CD4-positive, alpha-beta T cell treated with Interleukin-6 for 4 hours (primary cell): Measurements from ENCODE around the gene GRAMD1A.
"Not testable (repeated sequence)": the region's sequence is repeated elsewhere in the genome, so short reads cannot be mapped to it uniquely, and the experiment has no call there.

Experiments
- DNase-seq: peaks from one replicate; pipeline ENCODE4 v3.0.0-alpha.2; 2020; ENCODE audit warnings: mixed read lengths

The GRAMD1A gene

GRCh38 chr19:34979819-34980640 is 20.1 kb upstream of the GRAMD1A start:
- no peak for DNase-seq

- DNase-seq = no peak
Observed at GRCh38 chr19:34982275-34982674, 17.8 kb upstream of the GRAMD1A start.

DNA sequence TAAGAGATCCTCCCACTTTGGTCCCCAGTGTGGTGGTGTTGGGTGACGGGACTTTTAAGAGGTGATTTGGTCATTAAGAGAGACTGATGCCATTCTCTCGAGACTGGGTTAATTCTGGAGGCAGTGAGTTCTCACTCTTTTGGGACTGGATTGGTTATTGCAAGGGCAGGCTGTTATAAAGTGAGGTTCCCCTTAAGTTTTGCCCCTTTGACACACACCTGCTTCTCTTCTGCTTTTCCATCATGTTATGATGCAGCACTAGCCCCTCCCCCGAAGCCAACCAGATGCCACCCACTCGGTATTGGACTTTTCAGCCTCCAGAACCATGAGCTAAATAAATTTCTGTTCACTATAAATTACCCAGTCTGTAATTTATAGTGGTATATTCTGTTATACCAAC is 16.3 kb upstream of the GRAMD1A start:
- no peak for DNase-seq

- DNase-seq = no peak
Observed at GRCh38 chr19:34984287-34984686, 15.8 kb upstream of the GRAMD1A start.

- DNase-seq = peak; percentile 61
Observed at GRCh38 chr19:34985249-34986022, 14.7 kb upstream of the GRAMD1A start.

DNA sequence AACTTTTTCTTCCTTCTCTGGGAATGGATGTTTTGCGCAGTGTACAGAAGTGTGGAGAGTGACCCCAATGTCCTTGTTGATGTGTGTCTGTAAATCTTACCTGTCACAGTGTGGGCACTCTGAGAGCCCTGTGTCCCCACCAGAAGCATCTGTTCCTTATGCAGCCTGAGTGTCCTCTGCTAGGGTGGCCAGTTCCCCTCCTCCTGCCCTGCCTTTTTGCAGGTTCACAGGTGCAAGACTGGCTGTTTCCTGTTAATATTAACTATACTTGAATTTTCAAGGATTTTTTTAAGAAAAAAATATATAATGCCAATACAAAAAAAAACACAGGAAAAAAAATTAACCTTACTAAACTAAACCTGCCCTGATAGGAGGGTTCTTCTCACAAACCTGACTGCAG is 12.0 kb upstream of the GRAMD1A start:
- no peak for DNase-seq

- DNase-seq = no peak
Observed at GRCh38 chr19:34989298-34989697, 10.8 kb upstream of the GRAMD1A start.

DNA sequence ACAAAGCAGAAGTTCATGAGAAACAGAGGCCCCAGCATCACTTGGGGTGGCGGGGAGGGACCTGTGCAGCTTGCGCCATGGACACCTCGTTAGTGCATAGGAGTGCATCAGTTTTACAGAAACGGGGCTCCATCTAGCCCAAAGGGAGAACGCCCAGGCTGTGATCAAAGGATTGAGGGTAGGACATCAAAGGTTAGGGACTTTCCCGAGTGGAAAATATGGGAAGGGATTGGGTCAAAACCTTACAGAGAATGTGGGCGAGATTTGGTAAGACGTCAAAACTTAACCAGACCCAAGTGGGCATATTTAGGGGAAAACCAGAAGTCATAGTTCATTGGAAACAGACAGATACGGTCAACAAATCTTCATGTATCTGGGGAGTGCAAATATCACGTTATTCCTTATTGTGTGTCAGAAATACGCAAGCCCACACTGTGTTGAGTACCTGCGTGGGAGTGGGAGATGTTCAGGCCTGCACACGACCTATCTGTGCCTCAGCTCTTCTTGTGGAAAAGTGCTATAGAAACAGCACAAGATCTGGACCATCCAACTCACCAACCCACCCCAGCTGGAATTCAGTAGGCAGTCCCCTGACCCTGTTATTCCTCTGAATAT is 9.4 kb upstream of the GRAMD1A start:
- no peak for DNase-seq

DNA sequence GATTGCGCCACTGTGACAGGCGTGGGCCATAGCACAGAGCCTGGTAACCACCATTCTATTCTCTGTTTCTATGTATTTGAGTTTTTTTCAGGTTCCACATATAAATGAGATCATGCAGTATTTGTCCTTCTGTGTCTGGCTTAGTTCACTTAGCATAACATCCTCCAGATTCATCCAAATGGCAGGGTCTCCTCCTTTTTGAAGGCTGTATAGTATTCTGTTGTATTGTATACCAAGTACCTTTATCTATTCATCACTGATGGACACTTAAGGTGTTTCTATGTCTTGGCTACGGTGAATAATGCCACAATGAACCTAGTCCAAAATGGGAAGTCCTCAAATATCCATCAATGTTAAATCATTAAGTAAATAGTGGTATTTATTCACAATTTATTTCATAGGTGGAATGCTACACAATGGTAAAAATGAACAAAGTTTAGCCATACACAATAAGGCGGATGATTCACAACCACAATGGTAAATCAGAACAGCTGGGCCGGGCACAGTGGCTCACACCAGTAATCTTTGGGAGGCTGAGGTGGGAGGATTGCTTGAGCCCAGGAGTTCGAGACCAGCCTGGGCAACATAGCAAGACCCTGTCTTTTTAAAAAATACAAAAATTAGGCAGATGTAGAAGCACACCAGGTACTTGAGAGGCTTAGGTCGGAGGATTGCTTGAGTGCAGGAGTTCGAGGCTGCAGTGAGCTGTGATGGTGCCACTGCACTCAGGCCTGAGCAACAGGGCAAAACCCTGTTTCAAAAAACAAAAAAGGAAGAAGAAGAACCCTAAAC is 8.4 kb upstream of the GRAMD1A start:
- no peak for DNase-seq

DNA sequence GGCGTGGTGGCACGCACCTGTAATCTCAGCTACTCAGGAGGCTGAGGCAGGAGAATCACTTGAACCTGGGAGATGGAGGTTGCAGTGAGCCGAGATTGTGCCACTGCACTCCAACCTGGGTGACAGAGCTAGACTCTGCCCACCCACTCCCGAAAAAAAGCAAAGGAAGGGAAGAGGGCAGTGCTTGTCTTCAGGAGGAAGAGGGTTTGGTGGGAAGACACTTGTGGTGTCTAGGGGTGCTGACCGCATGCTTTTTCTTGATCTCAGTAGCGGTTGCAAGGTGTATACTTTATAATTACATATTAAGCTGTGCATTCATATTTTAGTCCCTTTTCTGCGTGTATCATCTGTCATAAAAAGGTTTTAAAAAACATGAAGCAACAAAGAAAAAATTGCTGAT is 7.5 kb upstream of the GRAMD1A start:
- DNase-seq = not testable (repeated sequence)

DNA sequence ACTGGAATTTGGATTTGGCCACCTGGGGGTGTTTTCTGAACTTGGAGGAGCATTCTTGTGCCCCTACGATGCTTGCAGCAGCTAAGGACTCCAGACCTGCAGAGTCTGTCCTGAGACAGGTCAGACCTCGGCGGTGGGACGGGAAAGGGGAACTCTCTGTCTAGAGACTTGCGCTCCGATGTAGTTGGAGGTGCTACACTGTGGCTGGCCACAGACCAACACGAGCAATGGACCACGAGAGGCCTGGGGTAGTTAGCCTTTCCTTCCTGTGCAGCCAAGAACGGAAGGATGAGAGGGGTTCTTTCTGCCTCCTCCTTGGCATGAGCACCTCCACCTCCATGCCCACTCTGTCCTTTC is 5.9 kb upstream of the GRAMD1A start:
- DNase-seq = no peak

- DNase-seq = no peak
Observed at GRCh38 chr19:34994643-34995541, 5.2 kb upstream of the GRAMD1A start.

DNA sequence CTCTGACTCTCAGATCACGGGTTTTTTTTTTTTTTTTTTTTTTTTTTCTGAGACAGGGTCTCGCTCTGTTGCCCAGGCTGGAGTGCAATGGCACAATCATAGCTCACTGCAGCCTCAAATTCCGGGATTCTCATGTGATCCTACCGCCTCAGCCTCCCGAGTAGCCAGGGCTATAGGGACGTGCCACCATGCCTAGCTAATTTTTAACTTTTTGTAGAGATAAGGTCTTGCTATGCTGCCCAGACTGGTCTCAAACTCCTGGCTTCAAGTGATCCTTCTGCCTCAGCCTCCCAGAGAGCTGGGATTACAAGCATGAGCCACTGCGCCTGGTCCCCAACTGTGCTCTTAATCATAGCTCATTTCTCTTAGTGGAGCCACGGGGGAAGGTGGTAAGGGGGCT is 4.6 kb upstream of the GRAMD1A start:
- DNase-seq = no peak

GRCh38 chr19:34997071-34997617 is 3.0 kb upstream of the GRAMD1A start:
- DNase-seq = peak; percentile 54

- not testable (repeated sequence) for DNase-seq
Observed at GRCh38 chr19:34998224-34998623, 1.9 kb upstream of the GRAMD1A start.

- DNase-seq = no peak
Observed at GRCh38 chr19:34998777-34999497, 1.2 kb upstream of the GRAMD1A start.

- no peak for DNase-seq
Observed at GRCh38 chr19:35000338-35000646, 169 bp downstream of the GRAMD1A start.

- peak; percentile 77 for DNase-seq
Observed at GRCh38 chr19:35000647-35001501, 751 bp downstream of the GRAMD1A start.

DNA sequence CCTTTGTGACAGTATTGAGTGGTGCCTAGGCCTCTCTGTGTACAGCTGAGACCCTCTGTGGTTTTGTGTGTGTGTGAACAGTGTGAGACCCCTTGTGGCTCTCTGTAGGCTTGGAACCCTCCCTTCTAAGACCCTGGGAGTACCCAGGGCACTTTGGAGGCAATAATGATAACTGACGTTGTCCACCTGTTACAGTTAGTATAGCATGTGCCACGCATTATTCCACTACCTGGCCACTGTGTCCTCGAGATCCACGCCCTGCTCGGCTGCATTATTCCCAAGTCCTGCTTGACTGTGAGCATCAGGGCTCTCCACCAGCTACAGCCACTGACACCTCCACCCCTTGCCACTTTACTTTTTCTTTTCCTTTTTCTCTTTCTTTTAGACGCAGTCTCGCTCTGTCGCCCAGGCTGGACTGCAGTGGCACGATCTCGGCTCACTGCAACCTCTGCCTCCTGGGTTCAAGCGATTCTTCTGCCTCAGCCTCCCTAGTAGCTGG is 2.0 kb downstream of the GRAMD1A start:
- DNase-seq = no peak
